Measurements from ENCODE around the gene NTNG1. TPM values are rescaled to one million over a fixed set of nuclear protein-coding genes. Genes with fewer than 3 reads are reported as not detected.

NTNG1 gene
- total RNA-seq, 1 experiment from 2014 or later: not detected

DNA sequence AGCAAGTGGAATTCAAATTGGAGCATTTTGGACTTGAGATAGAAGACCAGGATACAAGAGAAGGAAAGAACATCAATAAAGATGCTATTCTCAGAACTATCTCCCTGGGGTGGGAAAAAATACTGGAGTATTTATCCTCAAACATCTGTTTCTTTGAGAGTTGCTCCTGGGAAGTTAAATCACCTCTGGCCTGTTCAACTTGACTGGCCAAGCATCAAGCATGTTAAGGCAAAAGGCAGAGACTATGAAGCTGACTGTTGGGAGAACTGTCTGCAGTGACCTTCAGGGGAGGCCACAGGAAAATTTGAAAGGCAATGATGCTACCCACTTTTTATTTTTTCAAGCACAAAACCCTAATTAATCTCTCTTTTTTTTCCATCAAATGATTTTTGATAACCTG, 239.0 kb downstream of the NTNG1 start:
- DNase-seq (ENCODE audit: unreplicated experiment): no peak
- intact Hi-C loops (cut with micrococcal nuclease): loop anchor here (10.0 kb wide), 1 partner anchor 95 kb away; no protein-coding TSS in a partner anchor
- no peak overlapping the region for H3K27ac Mint-ChIP-seq (ENCODE audit: low read depth, unreplicated experiment)
- no peaks in the 10 kb centered on the region for H3K27me3 Mint-ChIP-seq (ENCODE audit: insufficient read depth, unreplicated experiment)
- no peak overlapping the region for H3K4me3 Mint-ChIP-seq (ENCODE audit: unreplicated experiment)
- no TSS peak for BruUV-seq (replicated peaks)
- TF ChIP-seq, protein P1, sequence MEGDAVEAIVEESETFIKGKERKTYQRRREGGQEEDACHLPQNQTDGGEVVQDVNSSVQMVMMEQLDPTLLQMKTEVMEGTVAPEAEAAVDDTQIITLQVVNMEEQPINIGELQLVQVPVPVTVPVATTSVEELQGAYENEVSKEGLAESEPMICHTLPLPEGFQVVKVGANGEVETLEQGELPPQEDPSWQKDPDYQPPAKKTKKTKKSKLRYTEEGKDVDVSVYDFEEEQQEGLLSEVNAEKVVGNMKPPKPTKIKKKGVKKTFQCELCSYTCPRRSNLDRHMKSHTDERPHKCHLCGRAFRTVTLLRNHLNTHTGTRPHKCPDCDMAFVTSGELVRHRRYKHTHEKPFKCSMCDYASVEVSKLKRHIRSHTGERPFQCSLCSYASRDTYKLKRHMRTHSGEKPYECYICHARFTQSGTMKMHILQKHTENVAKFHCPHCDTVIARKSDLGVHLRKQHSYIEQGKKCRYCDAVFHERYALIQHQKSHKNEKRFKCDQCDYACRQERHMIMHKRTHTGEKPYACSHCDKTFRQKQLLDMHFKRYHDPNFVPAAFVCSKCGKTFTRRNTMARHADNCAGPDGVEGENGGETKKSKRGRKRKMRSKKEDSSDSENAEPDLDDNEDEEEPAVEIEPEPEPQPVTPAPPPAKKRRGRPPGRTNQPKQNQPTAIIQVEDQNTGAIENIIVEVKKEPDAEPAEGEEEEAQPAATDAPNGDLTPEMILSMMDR (IDR thresholded peaks at IDR 0.05; ENCODE audit: unreplicated experiment): no peak
- ChIA-PET CTCF (interaction anchor here (1.6 kb wide), 1 partner anchor 102 kb away, joined by 5 read pairs; no protein-coding TSS in a partner anchor), POLR2A (no interaction called here)
- H3K4me1 Mint-ChIP-seq (ENCODE audit: insufficient read depth, unreplicated experiment): no peaks in the 10 kb centered on the region
- H3K36me3 Mint-ChIP-seq (ENCODE audit: insufficient read depth, unreplicated experiment): no peaks in the 10 kb centered on the region
- no peaks in the 10 kb centered on the region for H3K9me3 Mint-ChIP-seq (ENCODE audit: unreplicated experiment)

DNA sequence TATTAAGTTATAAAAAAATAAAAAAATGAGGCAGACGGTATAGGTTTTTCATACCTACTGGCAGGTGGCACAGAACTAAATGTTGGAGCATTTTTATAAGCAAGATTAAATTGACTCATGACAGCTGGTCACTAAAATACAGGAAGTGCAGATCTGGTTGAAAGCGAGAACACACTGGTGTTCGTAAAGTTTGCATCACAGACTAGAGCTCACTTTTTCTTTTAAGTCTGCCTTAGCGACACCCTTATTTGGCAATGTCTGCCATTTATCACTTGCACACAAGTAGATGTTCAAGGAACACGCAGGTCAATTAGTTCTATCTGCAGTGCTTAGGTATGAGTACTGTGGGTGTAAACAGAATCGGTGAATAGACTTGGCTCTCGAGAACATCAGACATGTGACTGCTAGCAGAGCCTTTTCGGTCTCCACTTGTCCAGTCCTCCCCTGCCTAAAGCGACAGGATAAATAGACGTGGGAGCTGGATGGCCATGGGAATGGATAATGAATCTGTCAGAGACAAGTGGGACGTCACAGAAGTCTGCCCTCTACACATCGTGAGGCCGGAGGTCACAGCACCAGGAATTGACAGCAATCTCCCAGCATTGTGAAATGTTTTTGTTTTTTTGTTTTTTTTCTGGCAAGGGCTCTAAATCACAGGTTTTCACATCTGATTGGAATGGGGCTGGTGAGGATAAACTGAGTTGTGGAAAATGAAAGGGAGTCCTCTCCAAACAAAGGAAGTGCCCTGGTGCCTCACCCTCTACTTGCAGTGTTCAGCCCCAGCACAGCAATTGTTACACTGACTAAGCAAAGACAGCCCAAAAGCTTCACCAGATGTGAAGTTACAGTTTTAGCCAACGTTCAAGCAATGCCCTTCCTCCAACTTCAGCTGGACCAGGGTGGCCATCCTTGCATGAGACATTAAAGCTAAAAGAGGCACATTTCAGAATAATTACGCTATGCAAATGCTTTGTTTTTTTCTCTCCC, 248.9 kb downstream of the NTNG1 start:
- Mint-ChIP-seq H3K4me3 (ENCODE audit: unreplicated experiment) (no peak overlapping the region), H3K27ac (ENCODE audit: low read depth, unreplicated experiment) (no peak overlapping the region), H3K27me3 (ENCODE audit: insufficient read depth, unreplicated experiment) (no peaks in the 10 kb centered on the region), H3K4me1 (ENCODE audit: insufficient read depth, unreplicated experiment) (no peaks in the 10 kb centered on the region), H3K36me3 (ENCODE audit: insufficient read depth, unreplicated experiment) (no peaks in the 10 kb centered on the region), H3K9me3 (ENCODE audit: unreplicated experiment) (no peaks in the 10 kb centered on the region)
- CTCF ChIA-PET: interaction anchor here (0.9 to 1.7 kb wide), 2 partner anchors 11 to 17 kb away, joined by 3 to 6 read pairs; no protein-coding TSS in a partner anchor
- TF ChIP-seq, protein P1 (IDR thresholded peaks at IDR 0.05; ENCODE audit: unreplicated experiment): no peak
- POLR2A ChIA-PET: no interaction called here
- intact Hi-C loops (cut with micrococcal nuclease): no loop called here
- DNase-seq (ENCODE audit: unreplicated experiment): no peak
- no TSS peak for BruUV-seq (replicated peaks)

DNA sequence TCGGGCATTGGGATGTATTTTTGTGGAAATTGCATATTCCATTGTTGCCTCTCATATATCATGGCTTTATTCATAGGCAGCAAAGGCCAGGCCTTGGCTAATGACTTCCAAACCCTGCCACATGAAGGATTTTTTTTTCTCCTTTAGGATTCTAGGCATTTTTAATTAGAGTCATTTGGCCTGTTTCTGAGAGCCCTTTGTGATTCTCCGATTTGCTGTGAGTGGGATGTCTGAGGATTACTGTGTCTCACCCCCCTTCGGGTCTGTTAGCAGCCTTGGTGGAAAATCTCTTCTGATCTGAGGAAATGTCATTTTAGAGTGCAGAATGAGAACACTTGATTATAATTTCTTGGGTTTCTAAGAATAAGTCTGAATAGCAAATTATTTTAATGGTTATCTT, 253.5 kb downstream of the NTNG1 start:
- TF ChIP-seq, protein P1 (IDR thresholded peaks at IDR 0.05; ENCODE audit: unreplicated experiment): no peak
- H3K4me3 Mint-ChIP-seq (ENCODE audit: unreplicated experiment): no peak overlapping the region
- no peak for DNase-seq (ENCODE audit: unreplicated experiment)
- intact Hi-C loops (cut with micrococcal nuclease): no loop called here
- H3K27ac Mint-ChIP-seq (ENCODE audit: low read depth, unreplicated experiment): no peak overlapping the region
- H3K9me3 Mint-ChIP-seq (ENCODE audit: unreplicated experiment): no peaks in the 10 kb centered on the region
- ChIA-PET POLR2A (no interaction called here), CTCF (no interaction called here)
- no TSS peak for BruUV-seq (replicated peaks)
- H3K36me3 Mint-ChIP-seq (ENCODE audit: insufficient read depth, unreplicated experiment): no peaks in the 10 kb centered on the region
- H3K27me3 Mint-ChIP-seq (ENCODE audit: insufficient read depth, unreplicated experiment): no peaks in the 10 kb centered on the region
- no peaks in the 10 kb centered on the region for H3K4me1 Mint-ChIP-seq (ENCODE audit: insufficient read depth, unreplicated experiment)

DNA sequence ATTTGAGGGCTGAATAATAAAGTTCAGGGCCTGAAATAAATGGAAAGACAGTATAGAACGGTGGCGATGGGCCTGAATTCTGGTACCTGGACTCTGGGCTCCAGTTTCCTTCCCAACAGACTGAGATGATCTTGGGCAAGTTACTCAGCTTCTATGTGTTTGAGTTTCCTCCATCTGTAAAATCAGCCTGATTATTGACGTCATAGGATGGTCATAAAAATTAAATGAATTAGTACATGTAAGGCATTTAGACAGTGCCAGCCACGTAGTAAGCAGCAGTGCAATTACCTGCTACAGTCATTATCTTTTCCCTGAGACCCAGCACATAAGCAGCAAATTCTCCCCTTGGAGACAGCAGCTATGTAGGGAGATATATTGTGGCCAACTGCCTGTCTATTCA, 260.9 kb downstream of the NTNG1 start:
- no peaks in the 10 kb centered on the region for H3K9me3 Mint-ChIP-seq (ENCODE audit: unreplicated experiment)
- DNase-seq (ENCODE audit: unreplicated experiment): no peak
- H3K27ac Mint-ChIP-seq (ENCODE audit: low read depth, unreplicated experiment): no peak overlapping the region
- H3K36me3 Mint-ChIP-seq (ENCODE audit: insufficient read depth, unreplicated experiment): no peaks in the 10 kb centered on the region
- POLR2A ChIA-PET: no interaction called here
- H3K4me3 Mint-ChIP-seq (ENCODE audit: unreplicated experiment): no peak overlapping the region
- BruUV-seq (replicated peaks): no TSS peak
- intact Hi-C loops (cut with micrococcal nuclease): no loop called here
- CTCF ChIA-PET: interaction anchor here (0.9 kb wide), 1 partner anchor 30 kb away, joined by 3 read pairs; no protein-coding TSS in a partner anchor
- H3K4me1 Mint-ChIP-seq (ENCODE audit: insufficient read depth, unreplicated experiment): peaks cover 19% of the 10 kb centered on the region
- H3K27me3 Mint-ChIP-seq (ENCODE audit: insufficient read depth, unreplicated experiment): no peaks in the 10 kb centered on the region
- TF ChIP-seq, protein P1 (IDR thresholded peaks at IDR 0.05; ENCODE audit: unreplicated experiment): no peak
